ENCODE measurements around the gene RERE.

RERE gene

GRCh38 chr1:8334106-8334851 is 483.2 kb downstream of the RERE start:
- no peak for DNase-seq (ENCODE audit: low read depth, low spot score)

GRCh38 chr1:8333246-8333987 is 484.0 kb downstream of the RERE start:
- DNase-seq (ENCODE audit: low read depth, low spot score), result no peak

- DNase-seq (ENCODE audit: low read depth, low spot score), result no peak
Measured at GRCh38 chr1:8332806-8333205, 484.6 kb downstream of the RERE start.

- DNase-seq (ENCODE audit: low read depth, low spot score), result no peak
Measured at GRCh38 chr1:8330271-8331125, 486.9 kb downstream of the RERE start.

- DNase-seq (ENCODE audit: low read depth, low spot score), result no peak
Measured at GRCh38 chr1:8329858-8330257, 487.6 kb downstream of the RERE start.

- no peak for DNase-seq (ENCODE audit: low read depth, low spot score)
Measured at GRCh38 chr1:8329439-8329838, 488.0 kb downstream of the RERE start.

- DNase-seq (ENCODE audit: low read depth, low spot score), result no peak
Measured at GRCh38 chr1:8328271-8328670, 489.2 kb downstream of the RERE start.

GRCh38 chr1:8326265-8326664 is 491.2 kb downstream of the RERE start:
- no peak for DNase-seq (ENCODE audit: low read depth, low spot score)

- DNase-seq (ENCODE audit: low read depth, low spot score), result no peak
Measured at GRCh38 chr1:8325771-8326170, 491.7 kb downstream of the RERE start.

- DNase-seq (ENCODE audit: low read depth, low spot score), result no peak
Measured at GRCh38 chr1:8324176-8324810, 493.1 kb downstream of the RERE start.

GRCh38 chr1:8323706-8324105 is 493.7 kb downstream of the RERE start:
- no peak for DNase-seq (ENCODE audit: low read depth, low spot score)

- no peak for DNase-seq (ENCODE audit: low read depth, low spot score)
Measured at GRCh38 chr1:8321612-8322011, 495.8 kb downstream of the RERE start.

GRCh38 chr1:8318436-8318835 is 499.0 kb downstream of the RERE start:
- DNase-seq (ENCODE audit: low read depth, low spot score), result no peak

GRCh38 chr1:8317647-8318381 is 499.6 kb downstream of the RERE start, which contains the start of gene SLC45A1:
TSS of gene SLC45A1 (plus strand) at chr1:8318114. CDS start at chr1:8324330, 6,216 bp downstream.
- DNase-seq (ENCODE audit: low read depth, low spot score), result no peak

GRCh38 chr1:8315573-8316475 is 501.6 kb downstream of the RERE start:
- DNase-seq (ENCODE audit: low read depth, low spot score), result no peak

GRCh38 chr1:8314346-8315280 is 502.8 kb downstream of the RERE start:
- DNase-seq (ENCODE audit: low read depth, low spot score), result peak; percentile 40

GRCh38 chr1:8313231-8313630 is 504.2 kb downstream of the RERE start:
- DNase-seq (ENCODE audit: low read depth, low spot score), result no peak
